HG03442 (cell line): ENCODE measurements around the gene ANKMY2.
A peak's percentile ranks its signal among the peaks of the same experiment; 100 is the strongest.

Experiments
- ATAC-seq: cut with Tn5 transposase; IDR thresholded peaks from one replicate; pipeline ENCODE4 v1.9.1; 2021; ENCODE audit warnings: mild to moderate bottlenecking, moderate library complexity; ENCODE audit not compliant: unreplicated experiment

The ANKMY2 gene

GRCh38 chr7:16583834-16584233 lies 61.7 kb downstream of the ANKMY2 start:
- ATAC-seq, result no peak

GRCh38 chr7:16581286-16581685 lies 64.3 kb downstream of the ANKMY2 start:
- ATAC-seq, result no peak

GRCh38 chr7:16579216-16579615 lies 66.3 kb downstream of the ANKMY2 start:
- no peak for ATAC-seq

GRCh38 chr7:16571941-16572340 lies 73.6 kb downstream of the ANKMY2 start:
- no peak for ATAC-seq

GRCh38 chr7:16564909-16565426 lies 80.6 kb downstream of the ANKMY2 start:
- ATAC-seq, result peak; percentile 73

- ATAC-seq, result no peak
Observed at GRCh38 chr7:16564023-16564380, 81.6 kb downstream of the ANKMY2 start.

GRCh38 chr7:16563281-16564022 lies 82.1 kb downstream of the ANKMY2 start:
- ATAC-seq, result peak; percentile 48

GRCh38 chr7:16562456-16563220 lies 82.9 kb downstream of the ANKMY2 start:
- ATAC-seq, result no peak

- ATAC-seq, result no peak
Observed at GRCh38 chr7:16561943-16562342, 83.6 kb downstream of the ANKMY2 start.

- ATAC-seq, result no peak
Observed at GRCh38 chr7:16559497-16560179, 85.9 kb downstream of the ANKMY2 start.

GRCh38 chr7:16558761-16559302 lies 86.7 kb downstream of the ANKMY2 start:
- no peak for ATAC-seq

- ATAC-seq, result no peak
Observed at GRCh38 chr7:16556359-16556758, 89.2 kb downstream of the ANKMY2 start.

- ATAC-seq, result no peak
Observed at GRCh38 chr7:16554518-16555236, 90.9 kb downstream of the ANKMY2 start.

GRCh38 chr7:16550671-16551070 lies 94.9 kb downstream of the ANKMY2 start:
- no peak for ATAC-seq
